ENCODE measurements around the gene ABITRAM.

Gene ABITRAM

GRCh38 chr9:108950168-108950567 is 16.0 kb downstream of the ABITRAM start:
- no peak for DNase-seq (ENCODE audit: low read depth, low spot score)
- no peak overlapping the region for H3K4me3 ChIP-seq (ENCODE audit: low read depth, low read length)
- no peak for TF ChIP-seq CTCF (IDR thresholded peaks at IDR 0.05; ENCODE audit: insufficient read depth, low read length, missing control alignments)
- ChIA-PET CTCF (interaction anchor here (0.8 to 5.7 kb wide), 4 partner anchors 9 to 1485 kb away, joined by 4 to 56 read pairs (median 6); no protein-coding TSS in a partner anchor), POLR2A (no interaction called here)

GRCh38 chr9:108951578-108951977 is 17.4 kb downstream of the ABITRAM start:
- ChIA-PET CTCF (interaction anchor here (0.8 to 5.7 kb wide), 6 partner anchors 10 to 370 kb away, joined by 3 to 56 read pairs (median 4); no protein-coding TSS in a partner anchor), POLR2A (no interaction called here)
- H3K4me3 ChIP-seq (ENCODE audit: low read depth, low read length) = no peak overlapping the region
- no peak for DNase-seq (ENCODE audit: low read depth, low spot score)
- TF ChIP-seq CTCF (IDR thresholded peaks at IDR 0.05; ENCODE audit: insufficient read depth, low read length, missing control alignments) = no peak

- peak; percentile 50 for TF ChIP-seq CTCF (IDR thresholded peaks at IDR 0.05; ENCODE audit: insufficient read depth, low read length, missing control alignments)
- no peak for DNase-seq (ENCODE audit: low read depth, low spot score)
- ChIA-PET POLR2A (interaction anchor here (0.5 kb wide), 1 partner anchor 364 kb away, joined by 3 read pairs; no protein-coding TSS in a partner anchor), CTCF (interaction anchor here (0.6 to 5.7 kb wide), 31 partner anchors 9 to 1489 kb away, joined by 3 to 56 read pairs (median 4); no protein-coding TSS in a partner anchor)
- H3K4me3 ChIP-seq (ENCODE audit: low read depth, low read length) = no peak overlapping the region
These were observed 19.9 kb downstream of the ABITRAM start for GRCh38 chr9:108953983-108954574.

- POLR2A ChIA-PET = no interaction called here
- CTCF ChIA-PET = interaction anchor here (0.6 to 1.9 kb wide), 3 partner anchors 13 to 17 kb away, joined by 3 to 4 read pairs (median 3); no protein-coding TSS in a partner anchor
- no peak for TF ChIP-seq CTCF (IDR thresholded peaks at IDR 0.05; ENCODE audit: insufficient read depth, low read length, missing control alignments)
- no peak for DNase-seq (ENCODE audit: low read depth, low spot score)
- H3K4me3 ChIP-seq (ENCODE audit: low read depth, low read length) = no peak overlapping the region
These were observed 21.9 kb downstream of the ABITRAM start for GRCh38 chr9:108956022-108956630.

- no peak for DNase-seq (ENCODE audit: low read depth, low spot score)
- TF ChIP-seq CTCF (IDR thresholded peaks at IDR 0.05; ENCODE audit: insufficient read depth, low read length, missing control alignments) = no peak
- POLR2A ChIA-PET = no interaction called here
- H3K4me3 ChIP-seq (ENCODE audit: low read depth, low read length) = no peak overlapping the region
- CTCF ChIA-PET = interaction anchor here (1.0 to 1.9 kb wide), 2 partner anchors 12 to 15 kb away, joined by 3 to 4 read pairs; no protein-coding TSS in a partner anchor
These were observed 22.4 kb downstream of the ABITRAM start for GRCh38 chr9:108956631-108957026.

- CTCF ChIA-PET = interaction anchor here (5.6 kb wide), 1 partner anchor 8 kb away, joined by 56 read pairs; no protein-coding TSS in a partner anchor
- TF ChIP-seq CTCF (IDR thresholded peaks at IDR 0.05; ENCODE audit: insufficient read depth, low read length, missing control alignments) = no peak
- no peak for DNase-seq (ENCODE audit: low read depth, low spot score)
- no peak overlapping the region for H3K4me3 ChIP-seq (ENCODE audit: low read depth, low read length)
- POLR2A ChIA-PET = no interaction called here
These were observed 26.1 kb downstream of the ABITRAM start for GRCh38 chr9:108960331-108960730.
